Progenitor cell of endocrine pancreas (in vitro differentiated cells): ENCODE results near the gene DOK7. TPM values are rescaled to one million over a fixed set of nuclear protein-coding genes. Genes with fewer than 3 reads are reported as not detected.

Experiments
- DNase-seq: peaks from one replicate; pipeline ENCODE4 v3.0.0; 2021; ENCODE audit warnings: low spot score; ENCODE audit not compliant: unreplicated experiment
- H3K27ac Mint-ChIP-seq: 2 replicates; pipeline ENCODE4 v1.8.0; 2021; ENCODE audit warnings: mild to moderate bottlenecking, moderate library complexity, mixed read lengths
- H3K27me3 Mint-ChIP-seq: 2 replicates; pipeline ENCODE4 v1.8.0; 2021; ENCODE audit warnings: mixed read lengths
- H3K36me3 Mint-ChIP-seq: 2 replicates; pipeline ENCODE4 v1.8.0; 2022; ENCODE audit warnings: mixed read lengths; ENCODE audit not compliant: insufficient read depth
- H3K4me1 Mint-ChIP-seq: 2 replicates; pipeline ENCODE4 v1.8.0; 2021; ENCODE audit warnings: low read depth, mixed read lengths
- H3K4me3 Mint-ChIP-seq: 2 replicates; pipeline ENCODE4 v1.8.0; 2021; ENCODE audit warnings: low read depth, mild to moderate bottlenecking, moderate library complexity, mixed read lengths
- H3K9me3 Mint-ChIP-seq: 2 replicates; pipeline ENCODE4 v1.8.0; 2021; ENCODE audit warnings: low read depth, mixed read lengths
- total RNA-seq: library from RNA; stranded (reverse); gene quantifications from 2 replicates; pipeline ENCODE4 v1.2.1, GENCODE V29; 2021
- TF ChIP-seq, protein P1 (sequence below): fragments of 200-600 bp; sonication (generic); IDR thresholded peaks from one replicate; pipeline ENCODE4 v1.5.0; 2021; ENCODE audit warnings: antibody characterized with exemption, mild to moderate bottlenecking; ENCODE audit not compliant: unreplicated experiment

DOK7 gene
- total RNA-seq, 1 donor from 2014 or later = not detected

DNA sequence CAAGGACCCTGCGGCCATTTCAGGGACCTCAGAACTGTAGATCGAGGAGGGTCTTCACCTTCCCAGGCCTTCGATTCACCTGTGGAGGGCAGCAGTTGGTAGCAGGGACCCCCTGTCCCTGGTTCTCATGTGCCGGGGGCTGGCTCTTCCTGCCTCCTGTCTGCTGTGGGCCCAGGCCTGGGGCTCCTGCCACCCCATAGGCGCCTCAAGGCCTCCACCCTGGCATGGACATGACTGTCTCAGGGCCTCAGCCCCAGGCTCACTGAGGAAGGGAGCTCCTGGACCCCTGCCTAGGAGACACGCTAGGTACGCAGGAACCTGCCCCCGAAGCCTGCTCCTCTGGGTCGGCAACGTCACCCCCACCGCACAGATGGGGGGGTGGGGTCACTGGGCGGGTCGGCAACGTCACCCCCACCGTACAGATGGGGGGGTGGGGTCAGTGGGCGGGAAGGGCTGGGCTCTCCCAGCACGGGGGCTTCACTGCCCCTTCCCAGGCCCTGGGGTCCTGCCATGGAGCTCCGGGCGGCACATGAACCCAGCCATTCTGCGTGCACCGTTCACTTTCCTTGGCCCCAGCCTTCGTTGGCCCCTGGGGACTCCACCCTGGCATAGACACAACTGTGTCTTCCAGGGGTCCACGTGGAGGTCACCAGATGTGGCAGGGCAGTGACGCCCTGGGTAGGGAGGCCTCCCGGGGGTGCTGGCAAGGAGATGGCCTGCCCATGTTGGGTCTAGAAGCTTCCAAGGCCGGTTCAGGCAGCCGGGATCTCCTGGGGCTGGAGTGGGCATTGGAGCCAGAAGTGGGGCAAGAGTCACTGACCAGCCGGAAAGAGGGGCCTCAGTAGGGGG, 24.9 kb upstream of the DOK7 start:
- TF ChIP-seq, protein P1, sequence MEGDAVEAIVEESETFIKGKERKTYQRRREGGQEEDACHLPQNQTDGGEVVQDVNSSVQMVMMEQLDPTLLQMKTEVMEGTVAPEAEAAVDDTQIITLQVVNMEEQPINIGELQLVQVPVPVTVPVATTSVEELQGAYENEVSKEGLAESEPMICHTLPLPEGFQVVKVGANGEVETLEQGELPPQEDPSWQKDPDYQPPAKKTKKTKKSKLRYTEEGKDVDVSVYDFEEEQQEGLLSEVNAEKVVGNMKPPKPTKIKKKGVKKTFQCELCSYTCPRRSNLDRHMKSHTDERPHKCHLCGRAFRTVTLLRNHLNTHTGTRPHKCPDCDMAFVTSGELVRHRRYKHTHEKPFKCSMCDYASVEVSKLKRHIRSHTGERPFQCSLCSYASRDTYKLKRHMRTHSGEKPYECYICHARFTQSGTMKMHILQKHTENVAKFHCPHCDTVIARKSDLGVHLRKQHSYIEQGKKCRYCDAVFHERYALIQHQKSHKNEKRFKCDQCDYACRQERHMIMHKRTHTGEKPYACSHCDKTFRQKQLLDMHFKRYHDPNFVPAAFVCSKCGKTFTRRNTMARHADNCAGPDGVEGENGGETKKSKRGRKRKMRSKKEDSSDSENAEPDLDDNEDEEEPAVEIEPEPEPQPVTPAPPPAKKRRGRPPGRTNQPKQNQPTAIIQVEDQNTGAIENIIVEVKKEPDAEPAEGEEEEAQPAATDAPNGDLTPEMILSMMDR = no peak
- Mint-ChIP-seq H3K9me3 (no peaks in the 10 kb centered on the region), H3K4me3 (no peak overlapping the region), H3K27me3 (no peaks in the 10 kb centered on the region), H3K36me3 (peaks cover 1% of the 10 kb centered on the region), H3K4me1 (peaks cover 2% of the 10 kb centered on the region), H3K27ac (no peak overlapping the region)
- DNase-seq = no peak

DNA sequence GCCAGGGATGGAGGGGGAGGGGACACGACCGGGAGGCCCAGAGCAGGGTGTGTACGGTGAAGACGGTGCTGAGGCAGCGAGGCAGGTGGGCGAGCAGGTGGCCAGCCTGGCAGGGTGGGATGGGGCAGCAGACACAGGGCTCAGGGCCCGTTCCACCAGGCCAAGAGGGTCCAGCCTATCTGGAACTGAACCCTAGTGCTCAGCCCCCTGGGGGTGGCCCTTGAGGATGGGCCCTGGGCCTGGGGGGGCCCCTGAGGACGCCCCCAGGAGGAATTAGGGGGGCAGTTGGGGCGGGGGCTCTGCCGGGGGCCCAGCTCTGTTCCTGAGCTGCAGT, 24.3 kb upstream of the DOK7 start:
- DNase-seq = no peak
- Mint-ChIP-seq H3K4me3 (no peak overlapping the region), H3K27me3 (no peaks in the 10 kb centered on the region), H3K9me3 (no peaks in the 10 kb centered on the region), H3K27ac (no peak overlapping the region), H3K4me1 (peaks cover 2% of the 10 kb centered on the region), H3K36me3 (peaks cover 1% of the 10 kb centered on the region)
- TF ChIP-seq, protein P1 = no peak

DNA sequence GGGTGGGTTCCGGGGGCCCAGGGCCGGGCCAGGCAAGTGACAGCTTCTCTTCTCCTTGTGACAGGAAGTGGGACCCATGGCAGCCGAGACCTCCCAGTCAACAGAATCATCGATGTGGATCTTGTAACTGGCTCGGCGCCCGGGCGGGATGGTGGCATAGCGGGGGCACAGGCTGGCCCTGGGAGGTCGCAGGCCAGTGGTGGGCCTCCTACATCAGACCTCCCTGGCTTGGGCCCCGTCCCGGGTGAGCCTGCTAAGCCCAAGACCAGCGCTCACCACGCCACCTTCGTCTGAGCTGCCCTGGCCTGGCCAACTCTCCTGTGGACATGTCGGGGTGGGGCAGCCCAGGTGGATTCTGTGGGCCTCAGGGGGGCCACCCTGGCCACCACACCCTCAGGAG, 23.7 kb upstream of the DOK7 start:
- peaks cover under 1% of the 10 kb centered on the region for H3K36me3 Mint-ChIP-seq
- peaks cover 2% of the 10 kb centered on the region for H3K4me1 Mint-ChIP-seq
- no peak overlapping the region for H3K27ac Mint-ChIP-seq
- H3K27me3 Mint-ChIP-seq = no peaks in the 10 kb centered on the region
- TF ChIP-seq, protein P1 = no peak
- DNase-seq = no peak
- H3K4me3 Mint-ChIP-seq = no peak overlapping the region
- no peaks in the 10 kb centered on the region for H3K9me3 Mint-ChIP-seq

DNA sequence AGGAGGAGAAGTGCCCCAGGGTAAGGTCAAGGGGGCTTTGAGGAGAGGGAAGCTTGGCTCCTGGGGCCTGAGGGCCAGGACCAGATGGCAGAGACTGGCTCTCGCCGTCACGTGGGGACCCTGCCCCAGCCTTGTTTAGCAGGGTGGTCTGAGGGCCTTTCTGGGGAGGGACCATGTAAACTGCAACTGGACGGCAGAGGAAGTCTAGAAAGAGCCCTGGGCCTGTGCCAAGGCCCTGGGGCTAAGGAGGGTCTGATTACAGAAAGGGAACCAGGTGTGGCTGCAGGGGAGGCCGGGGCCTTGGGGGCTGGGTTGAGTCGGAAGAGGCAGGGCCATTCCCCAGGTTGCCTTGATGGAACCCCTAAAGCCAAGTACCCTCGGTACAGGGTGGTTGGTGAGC, 23.1 kb upstream of the DOK7 start:
- Mint-ChIP-seq H3K36me3 (no peaks in the 10 kb centered on the region), H3K27me3 (no peaks in the 10 kb centered on the region), H3K9me3 (no peaks in the 10 kb centered on the region), H3K4me3 (no peak overlapping the region), H3K4me1 (peaks cover 2% of the 10 kb centered on the region), H3K27ac (no peak overlapping the region)
- TF ChIP-seq, protein P1 = no peak
- no peak for DNase-seq

DNA sequence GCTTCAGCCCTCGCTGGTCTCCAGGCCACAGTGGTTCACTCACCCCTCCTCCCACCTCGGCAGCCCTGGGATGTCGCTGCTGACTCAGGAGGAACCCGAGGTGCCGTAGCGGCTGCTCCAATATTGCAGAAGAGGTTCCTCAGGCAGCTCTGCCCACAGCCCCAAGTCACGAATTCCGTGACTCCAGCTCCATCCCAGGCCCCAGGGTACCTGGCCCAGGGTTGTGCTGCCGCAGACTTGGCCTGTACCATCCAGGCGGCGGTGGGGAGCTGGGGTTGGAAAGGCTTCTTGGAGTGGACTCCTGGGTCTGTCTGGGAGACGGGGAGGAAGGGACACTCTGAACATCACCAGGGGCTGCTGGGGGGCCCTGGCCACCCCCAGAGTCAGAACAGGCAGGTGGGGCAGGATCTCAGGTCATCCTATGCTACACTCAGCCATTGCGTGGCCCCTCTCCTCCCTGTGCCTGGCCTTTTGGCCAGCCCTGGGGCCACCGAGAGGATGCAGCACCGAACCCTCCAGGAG, 22.1 kb upstream of the DOK7 start:
- Mint-ChIP-seq H3K4me1 (peaks cover 2% of the 10 kb centered on the region), H3K27me3 (no peaks in the 10 kb centered on the region)

More for the DNA sequence above, 22.1 kb upstream of the DOK7 start:
- Mint-ChIP-seq H3K4me3 (no peak overlapping the region), H3K27ac (peak overlapping the region; percentile 64), H3K9me3 (no peaks in the 10 kb centered on the region), H3K36me3 (no peaks in the 10 kb centered on the region)
- DNase-seq = no peak
- TF ChIP-seq, protein P1 = no peak
